HEK293 (cell line): ENCODE results near the gene PIK3CA.

ENCODE experiments used
- CTCF ChIP-seq: fragments of 450-650 bp; formaldehyde crosslinking; IDR thresholded peaks from 2 replicates; pipeline ENCODE4 v1.5.1; 2016; ENCODE audit warnings: missing biosample characterization, missing genetic modification characterization
- IKZF3 ChIP-seq: fragments of 450-650 bp; IDR thresholded peaks from 2 replicates; pipeline ENCODE4 v1.5.0; 2018; ENCODE audit warnings: missing biosample characterization, mild to moderate bottlenecking, missing genetic modification characterization, moderate library complexity
- ZNF423 ChIP-seq: fragments of 450-650 bp; formaldehyde crosslinking; IDR thresholded peaks from 2 replicates; pipeline ENCODE4 v1.5.1; 2016; ENCODE audit warnings: missing biosample characterization, missing genetic modification characterization
- ZNF501 ChIP-seq: fragments of 450-650 bp; formaldehyde crosslinking; IDR thresholded peaks from 2 replicates; pipeline ENCODE4 v1.5.1; 2016; ENCODE audit warnings: missing biosample characterization, missing genetic modification characterization

GRCh38 chr3:179263134-179263533 lies 115.0 kb downstream of the PIK3CA start:
- TF ChIP-seq IKZF3, result no peak
- TF ChIP-seq ZNF423 (tag by site-specific recombination), result no peak
- TF ChIP-seq ZNF501 (tag by site-specific recombination), result no peak
- no peak for TF ChIP-seq CTCF
